Panc1 (cell line): ENCODE data around the gene SCN8A. TPM values are rescaled to one million over a fixed set of nuclear protein-coding genes. Genes with fewer than 3 reads are reported as not detected.

Experiments used
- ATAC-seq: fragments of 200-7000 bp; cut with Tn5 transposase; 2 replicates; pipeline ENCODE4 v1.9.1; 2020; ENCODE audit warnings: mild to moderate bottlenecking, moderate library complexity
- BruUV-seq: library from RNA; stranded (reverse); fragments of 400-500 nt; replicated peaks from 2 replicates; lab custom pipeline; 2021; lab: Mats Ljungman, UMichigan
- CTCF ChIA-PET: fragments of 300-600 bp; sonication (Branson Sonifier 250); formaldehyde crosslinking; loops from one replicate; lab custom pipeline; 2022; ENCODE audit warnings: antibody characterized with exemption; lab: Charles Lee
- POLR2A ChIA-PET: fragments of 300-600 bp; sonication (Branson Sonifier 250); formaldehyde crosslinking; loops from one replicate; lab custom pipeline; 2022; ENCODE audit warnings: antibody characterized with exemption; lab: Charles Lee
- DNase-seq: peaks from one replicate; pipeline ENCODE4 v3.0.0-alpha.2; 2010; ENCODE audit warnings: low read depth, low spot score
- H3K27ac ChIP-seq: 2 replicates; pipeline ENCODE4 v1.5.1; 2011; ENCODE audit warnings: mild to moderate bottlenecking, low read length, inconsistent platforms
- H3K27me3 ChIP-seq: fragments of 200-500 bp; sonication (Bioruptor generic); 2 replicates; pipeline ENCODE4 v1.6.0; 2014; ENCODE audit warnings: low read length, inconsistent platforms; ENCODE audit not compliant: control insufficient read depth, insufficient read depth
- H3K36me3 ChIP-seq: fragments of 200-500 bp; sonication (Bioruptor generic); 2 replicates; pipeline ENCODE4 v1.5.1; 2014; ENCODE audit warnings: inconsistent platforms, mild to moderate bottlenecking, low read length, moderate library complexity; ENCODE audit not compliant: control insufficient read depth, insufficient read depth
- H3K4me1 ChIP-seq: 2 replicates; pipeline ENCODE4 v1.5.1; 2011; ENCODE audit warnings: inconsistent platforms, mild to moderate bottlenecking, low read length, moderate library complexity; ENCODE audit not compliant: control insufficient read depth, insufficient read depth
- H3K4me3 ChIP-seq, 2 experiments: 2 replicates each; pipeline ENCODE4 v1.5.1; 2011 to 2012; ENCODE audit warnings: low read depth in 2 of 2, low read length in 2 of 2, mild to moderate bottlenecking in 2 of 2, inconsistent platforms in 1 of 2, moderate library complexity in 1 of 2
- H3K9me3 ChIP-seq: fragments of 200-500 bp; sonication (Bioruptor generic); 2 replicates; pipeline ENCODE4 v1.5.1; 2014; ENCODE audit warnings: low read depth, mild to moderate bottlenecking, inconsistent platforms, low read length, moderate library complexity; ENCODE audit not compliant: control insufficient read depth, insufficient read depth
- CTCF ChIP-seq: fragments of 450-650 bp; IDR thresholded peaks from 2 replicates; pipeline ENCODE4 v1.5.1; 2017; ENCODE audit warnings: mild to moderate bottlenecking
- POLR2AphosphoS5 ChIP-seq: IDR thresholded peaks from 2 replicates; pipeline ENCODE4 v1.6.1; 2012; ENCODE audit warnings: mild to moderate bottlenecking, low read depth, low read length, moderate library complexity
- REST ChIP-seq, 2 experiments: IDR thresholded peaks; 2 replicates each; pipeline ENCODE4 v1.6.1; 2011 to 2012; ENCODE audit warnings: low read depth in 2 of 2, control low read depth in 1 of 2, low read length in 1 of 2, mild to moderate bottlenecking in 1 of 2, moderate library complexity in 1 of 2; ENCODE audit not compliant: insufficient read depth in 1 of 2
- SIN3A ChIP-seq: IDR thresholded peaks from 2 replicates; pipeline ENCODE4 v1.6.1; 2012; ENCODE audit warnings: low read depth, mild to moderate bottlenecking, low read length, moderate library complexity, borderline replicate concordance; ENCODE audit not compliant: insufficient read depth
- TCF7L2 ChIP-seq: IDR thresholded peaks from 2 replicates; pipeline ENCODE4 v1.6.1; 2011; ENCODE audit warnings: mild to moderate bottlenecking, low read depth, low read length, inconsistent platforms
- in situ Hi-C: cut with HindIII; loops from 2 replicates; pipeline ENCODE4 v1.10.0; 2016; ENCODE audit warnings: low sequenced_read_pairs, low pct_unique_long_range_greater_than_20kb
- intact Hi-C: fragments of 100-400 bp; cut with micrococcal nuclease; formaldehyde crosslinking; loops from one replicate; pipeline ENCODE4 v1.10.0; 2022; ENCODE audit not compliant: unreplicated experiment
- total RNA-seq: library from RNA; stranded (reverse); gene quantifications from one replicate; pipeline ENCODE4 v1.2.1, GENCODE V29; 2021; ENCODE audit not compliant: unreplicated experiment

The SCN8A gene
- total RNA-seq, 1 experiment from 2014 or later: 8.6 TPM

- Histone ChIP-seq H3K36me3 (no peaks in the 10 kb centered on the region), H3K27ac (no peak overlapping the region), H3K4me1 (no peaks in the 10 kb centered on the region), H3K9me3 (no peaks in the 10 kb centered on the region), H3K4me3 (no peak overlapping the region), H3K27me3 (no peaks in the 10 kb centered on the region)
- BruUV-seq: no TSS peak
- CTCF ChIA-PET: interaction anchor here (0.6 kb wide), 1 partner anchor 313 kb away, joined by 3 read pairs; no protein-coding TSS in a partner anchor
- TF ChIP-seq POLR2AphosphoS5: no peak
- TF ChIP-seq TCF7L2: no peak
- no peak for TF ChIP-seq SIN3A
- no peak for TF ChIP-seq REST (IDR thresholded peaks at IDR 0.05; ENCODE audit: insufficient read depth in 1 of 2, low read depth in 2 of 2, low read length in 1 of 2)
- TF ChIP-seq CTCF: no peak
- in situ Hi-C loops: no loop called here
- no peak for ATAC-seq
- DNase-seq: no peak
- intact Hi-C loops: no loop called here
- POLR2A ChIA-PET: no interaction called here
Observed at GRCh38 chr12:51682981-51683380, 91.9 kb downstream of the SCN8A start.

GRCh38 chr12:51683763-51684357, 92.8 kb downstream of the SCN8A start:
- Histone ChIP-seq H3K4me1 (no peaks in the 10 kb centered on the region), H3K9me3 (no peaks in the 10 kb centered on the region), H3K4me3 (no peak overlapping the region), H3K27me3 (no peaks in the 10 kb centered on the region), H3K27ac (no peak overlapping the region; the same call in 1 of the 2 replicates), H3K36me3 (no peaks in the 10 kb centered on the region)
- POLR2A ChIA-PET: no interaction called here
- no peak for DNase-seq
- TF ChIP-seq CTCF (no peak), POLR2AphosphoS5 (no peak), TCF7L2 (no peak), REST (IDR thresholded peaks at IDR 0.05; ENCODE audit: insufficient read depth in 1 of 2, low read depth in 2 of 2, low read length in 1 of 2) (no peak), SIN3A (no peak)
- CTCF ChIA-PET: no interaction called here
- BruUV-seq: no TSS peak
- no peak for ATAC-seq
- intact Hi-C loops: no loop called here
- in situ Hi-C loops: no loop called here
